Osteocyte (in vitro differentiated cells): Measurements from ENCODE around the gene EFCAB10. TPM values are rescaled to one million over a fixed set of nuclear protein-coding genes. Genes with fewer than 3 reads are reported as not detected.
A peak's percentile ranks its signal among the peaks of the same experiment; 100 is the strongest.

Experiments used
- DNase-seq: peaks from one replicate; pipeline ENCODE4 v3.0.0; 2021; ENCODE audit warnings: mixed read lengths; ENCODE audit not compliant: unreplicated experiment; ENCODE audit errors: extremely low spot score
- H3K27ac Mint-ChIP-seq: one replicate; pipeline ENCODE4 v1.8.0; 2021; ENCODE audit warnings: mild to moderate bottlenecking, mixed read lengths; ENCODE audit not compliant: unreplicated experiment
- H3K27me3 Mint-ChIP-seq: one replicate; pipeline ENCODE4 v1.8.0; 2021; ENCODE audit warnings: mixed read lengths; ENCODE audit not compliant: unreplicated experiment
- H3K36me3 Mint-ChIP-seq: one replicate; pipeline ENCODE4 v1.8.0; 2021; ENCODE audit warnings: mixed read lengths; ENCODE audit not compliant: unreplicated experiment
- H3K4me1 Mint-ChIP-seq: one replicate; pipeline ENCODE4 v1.8.0; 2021; ENCODE audit warnings: mixed read lengths; ENCODE audit not compliant: unreplicated experiment
- H3K4me3 Mint-ChIP-seq: one replicate; pipeline ENCODE4 v1.8.0; 2021; ENCODE audit warnings: mild to moderate bottlenecking, moderate library complexity, mixed read lengths; ENCODE audit not compliant: unreplicated experiment
- H3K9me3 Mint-ChIP-seq: one replicate; pipeline ENCODE4 v1.8.0; 2021; ENCODE audit warnings: mixed read lengths; ENCODE audit not compliant: unreplicated experiment
- CTCF ChIP-seq: fragments of 200-600 bp; sonication (generic); IDR thresholded peaks from 2 replicates; pipeline ENCODE4 v1.5.0; 2021; ENCODE audit warnings: antibody characterized with exemption, mild to moderate bottlenecking, moderate library complexity
- total RNA-seq: library from RNA; stranded (reverse); gene quantifications from 2 replicates; pipeline ENCODE4 v1.2.1, GENCODE V29; 2021

Gene EFCAB10
- total RNA-seq, 1 donor from 2014 or later: not detected

GRCh38 chr7:105567024-105567423 is 14.3 kb downstream of the EFCAB10 start:
- no peaks in the 10 kb centered on the region for H3K9me3 Mint-ChIP-seq
- H3K27ac Mint-ChIP-seq: no peak overlapping the region
- DNase-seq: no peak
- H3K4me1 Mint-ChIP-seq: no peaks in the 10 kb centered on the region
- H3K4me3 Mint-ChIP-seq: no peak overlapping the region
- H3K27me3 Mint-ChIP-seq: no peaks in the 10 kb centered on the region
- no peak for TF ChIP-seq CTCF
- H3K36me3 Mint-ChIP-seq: peaks cover 30% of the 10 kb centered on the region

- Mint-ChIP-seq H3K9me3 (no peaks in the 10 kb centered on the region), H3K36me3 (peaks cover 31% of the 10 kb centered on the region), H3K4me3 (no peak overlapping the region), H3K27ac (no peak overlapping the region), H3K27me3 (no peaks in the 10 kb centered on the region), H3K4me1 (no peaks in the 10 kb centered on the region)
- no peak for TF ChIP-seq CTCF
- no peak for DNase-seq
Measured at GRCh38 chr7:105565190-105565589, 16.1 kb downstream of the EFCAB10 start.

- no peak for DNase-seq
- Mint-ChIP-seq H3K27me3 (no peaks in the 10 kb centered on the region), H3K4me1 (no peaks in the 10 kb centered on the region), H3K36me3 (peaks cover 31% of the 10 kb centered on the region), H3K27ac (no peak overlapping the region), H3K9me3 (no peaks in the 10 kb centered on the region), H3K4me3 (no peak overlapping the region)
- TF ChIP-seq CTCF: no peak
Measured at GRCh38 chr7:105559926-105560325, 21.4 kb downstream of the EFCAB10 start.

GRCh38 chr7:105538339-105538738 is 43.0 kb downstream of the EFCAB10 start:
- no peak overlapping the region for H3K27ac Mint-ChIP-seq
- DNase-seq: no peak
- TF ChIP-seq CTCF: no peak
- no peaks in the 10 kb centered on the region for H3K27me3 Mint-ChIP-seq
- peaks cover 25% of the 10 kb centered on the region for H3K36me3 Mint-ChIP-seq
- H3K4me3 Mint-ChIP-seq: no peak overlapping the region
- H3K9me3 Mint-ChIP-seq: no peaks in the 10 kb centered on the region
- H3K4me1 Mint-ChIP-seq: peaks cover 4% of the 10 kb centered on the region

- Mint-ChIP-seq H3K9me3 (no peaks in the 10 kb centered on the region), H3K4me3 (peak overlapping the region; percentile 94), H3K27me3 (no peaks in the 10 kb centered on the region), H3K27ac (peak overlapping the region; percentile 86), H3K4me1 (peaks cover 17% of the 10 kb centered on the region), H3K36me3 (peaks cover 3% of the 10 kb centered on the region)
- no peak for DNase-seq
- no peak for TF ChIP-seq CTCF
Measured at GRCh38 chr7:105532709-105533460, 48.4 kb downstream of the EFCAB10 start.
